ENCODE measurements around the gene CDH13.

Gene CDH13

DNA sequence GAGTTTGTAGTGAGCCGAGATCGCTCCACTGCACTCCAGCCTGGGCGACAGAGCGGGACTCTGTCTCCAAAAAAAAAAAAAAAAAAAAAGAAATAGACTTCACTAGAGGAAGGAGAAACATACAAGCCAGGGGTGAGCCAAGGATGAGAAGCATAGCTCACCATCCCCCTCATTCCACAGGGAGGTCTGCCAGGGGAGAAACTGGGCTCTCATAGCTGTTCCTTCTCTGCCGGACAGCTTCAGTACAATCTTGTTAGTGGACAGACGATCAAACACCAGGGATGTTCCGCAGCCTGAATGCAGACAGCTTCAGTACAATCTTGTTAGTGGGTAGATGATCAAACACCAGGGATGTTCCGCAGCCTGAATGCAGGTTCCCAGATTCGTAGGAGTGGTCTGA lies 509.6 kb downstream of the CDH13 start:
- DNase-seq, result no peak

DNA sequence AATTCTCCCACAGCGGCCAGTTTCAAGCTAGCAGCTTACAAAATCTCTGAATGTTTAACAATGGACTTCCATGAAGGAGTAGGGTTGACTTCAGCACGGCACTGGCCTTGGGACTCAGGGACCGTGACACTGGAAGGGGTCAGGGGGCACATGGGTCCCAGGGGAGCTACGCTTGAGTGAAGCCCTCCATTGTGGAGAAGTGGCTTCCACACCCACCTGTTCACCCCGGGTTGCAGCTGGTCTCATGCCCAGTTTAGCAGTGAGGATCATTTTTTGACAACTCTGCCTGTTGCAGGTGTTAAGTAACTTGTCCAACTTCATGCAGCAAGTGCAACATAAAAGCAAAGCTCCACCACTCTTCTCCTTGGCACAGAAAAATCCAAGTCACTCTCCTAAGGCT lies 510.2 kb downstream of the CDH13 start:
- no peak for DNase-seq

DNA sequence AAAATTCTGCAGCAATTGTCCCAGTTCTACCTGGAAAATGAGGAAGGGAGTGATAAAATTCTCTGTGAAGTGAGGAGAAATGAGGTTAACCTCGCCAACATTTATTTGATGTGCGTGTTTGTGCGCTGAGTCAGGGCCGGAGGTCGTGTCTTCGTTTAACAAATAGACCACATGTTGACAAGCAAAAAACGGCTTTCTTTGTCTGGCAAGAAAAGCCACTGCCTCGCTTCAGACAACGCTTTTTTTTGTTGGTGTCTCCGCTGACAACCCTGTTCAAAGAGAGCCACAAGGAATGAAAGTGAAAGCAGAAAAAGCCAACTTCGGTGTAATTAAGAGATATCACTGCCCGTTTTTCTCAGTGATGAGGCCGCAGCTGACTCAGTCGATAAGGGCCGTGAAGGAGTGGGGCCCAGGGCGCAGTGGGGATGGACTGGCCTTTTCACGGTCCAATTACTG lies 510.6 kb downstream of the CDH13 start:
- DNase-seq, result no peak

DNA sequence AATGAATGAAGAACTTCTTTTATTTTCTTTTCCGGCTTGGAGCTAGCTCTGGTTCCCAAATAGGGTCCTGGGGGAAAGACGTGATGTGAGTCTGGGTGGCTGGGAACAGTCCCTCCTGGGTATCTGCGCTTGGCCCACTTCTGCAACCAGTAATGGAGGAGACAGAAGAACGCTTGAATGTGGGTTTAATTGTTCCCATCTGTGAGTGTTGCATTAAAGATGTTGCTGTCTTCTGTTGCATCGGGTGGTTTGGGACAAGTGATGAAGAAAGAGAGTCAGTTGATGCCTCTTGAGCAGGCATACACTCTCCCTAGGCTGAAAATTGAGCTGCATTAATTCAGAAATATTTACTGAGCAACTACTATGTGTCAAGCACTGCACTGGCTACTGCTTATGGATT lies 511.1 kb downstream of the CDH13 start:
- no peak for DNase-seq

DNA sequence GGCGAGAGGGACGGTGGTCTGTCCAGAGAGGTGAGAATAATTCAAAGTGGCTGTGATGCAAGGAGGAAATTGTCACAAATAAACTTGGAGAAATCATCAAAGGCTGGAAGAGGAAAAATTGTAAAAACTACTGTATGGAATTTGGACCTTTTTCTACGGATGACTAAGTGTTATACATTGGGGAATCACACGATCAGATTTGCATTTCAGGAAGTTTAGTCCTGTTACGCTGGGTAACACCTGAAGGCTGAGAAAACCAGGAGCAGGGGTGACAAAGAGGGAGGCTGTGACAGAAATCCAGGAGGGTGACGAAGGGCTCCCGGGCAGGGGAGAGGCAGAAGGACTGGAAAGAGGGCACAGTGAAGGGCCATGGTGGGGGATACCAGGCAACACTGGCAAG lies 511.7 kb downstream of the CDH13 start:
- DNase-seq, result no peak

DNA sequence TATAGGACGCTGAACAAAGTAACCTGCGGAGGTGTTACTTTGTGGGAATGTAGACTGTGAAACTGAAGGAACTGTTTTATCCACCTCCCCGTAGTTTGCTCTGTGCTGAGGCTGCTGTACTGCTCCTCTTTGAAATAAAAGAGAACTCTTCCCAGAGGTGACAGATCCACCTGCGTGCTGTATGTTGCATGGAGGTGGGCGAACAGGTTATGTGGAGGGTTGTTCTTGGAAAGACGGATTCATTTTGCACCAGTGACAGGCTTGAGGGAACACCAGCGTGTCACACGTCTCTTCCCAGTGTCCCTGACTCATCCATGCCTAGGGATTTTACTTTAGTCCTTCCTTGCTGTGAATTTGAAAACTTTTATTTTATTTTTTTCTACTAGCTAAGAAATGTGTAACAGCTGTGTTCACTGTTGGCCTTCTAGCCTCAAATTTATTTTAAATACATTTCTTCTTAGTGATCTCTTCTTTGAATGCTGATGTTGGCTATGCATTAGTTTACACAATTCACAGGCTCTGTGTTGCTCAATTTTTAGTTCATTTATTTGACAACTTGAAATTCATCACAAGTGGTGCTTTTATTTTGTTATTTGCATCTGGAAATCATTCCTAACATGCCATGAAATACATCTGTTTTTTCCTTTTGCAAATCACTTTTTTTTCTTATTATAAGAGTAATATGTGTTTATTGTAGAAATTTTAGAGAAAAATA lies 512.4 kb downstream of the CDH13 start:
- no peak for DNase-seq

DNA sequence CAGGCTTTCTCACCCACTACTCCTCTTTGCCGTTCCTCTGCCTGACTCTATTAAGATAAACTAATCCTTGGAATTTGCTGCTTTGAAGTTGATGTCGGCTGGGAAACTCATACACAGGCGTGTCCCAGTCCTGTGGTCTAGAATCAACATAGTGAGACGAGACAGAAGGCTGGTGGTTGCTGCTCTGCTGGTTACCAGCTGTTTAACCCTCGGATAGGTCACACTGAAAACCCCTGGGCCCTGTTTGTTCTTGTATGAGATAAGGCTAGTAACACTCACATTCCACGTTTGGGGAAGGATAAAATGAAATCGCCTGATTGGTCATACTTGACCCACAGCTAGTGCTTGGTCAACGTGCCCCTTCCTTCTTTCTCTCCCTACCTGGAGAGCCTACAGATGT lies 517.0 kb downstream of the CDH13 start:
- DNase-seq, result no peak

DNA sequence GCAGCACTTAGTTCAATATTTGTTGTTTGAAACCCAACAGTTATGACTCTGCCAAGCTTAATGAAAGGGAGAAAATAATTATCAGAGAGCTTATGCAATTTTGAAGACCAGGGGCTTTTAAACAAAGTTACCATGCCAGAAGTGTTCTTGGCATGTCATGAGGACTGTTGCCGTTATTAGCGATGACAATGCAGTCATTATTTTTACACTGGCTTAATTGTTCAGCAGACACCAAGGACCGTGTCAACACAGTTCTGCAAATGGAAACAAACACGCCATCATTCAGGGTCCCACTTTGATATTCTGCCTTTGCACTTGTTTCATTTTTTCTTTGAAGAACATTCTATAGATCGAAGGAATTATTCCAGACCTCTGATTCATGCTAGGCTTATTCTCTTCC lies 518.5 kb downstream of the CDH13 start:
- no peak for DNase-seq

DNA sequence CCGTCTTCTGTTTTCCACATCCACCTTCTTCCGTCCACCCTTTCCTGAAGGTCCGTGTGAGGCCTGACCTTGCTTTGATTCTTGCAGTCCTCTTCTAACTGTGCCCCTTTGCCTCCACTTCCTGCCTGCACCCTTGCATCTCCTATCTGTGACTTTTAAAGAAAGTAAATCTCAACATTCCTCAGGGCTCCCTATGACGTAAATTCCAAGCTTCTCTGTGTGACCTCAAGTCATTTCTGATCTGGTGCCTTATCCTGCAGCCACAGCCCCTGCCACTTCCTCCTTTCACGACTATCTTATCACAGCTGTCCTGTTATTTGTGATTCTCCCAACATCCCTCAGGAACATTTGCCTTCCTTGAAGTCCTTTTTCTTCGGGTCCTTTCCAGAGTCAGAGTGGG lies 520.5 kb downstream of the CDH13 start:
- DNase-seq, result no peak

DNA sequence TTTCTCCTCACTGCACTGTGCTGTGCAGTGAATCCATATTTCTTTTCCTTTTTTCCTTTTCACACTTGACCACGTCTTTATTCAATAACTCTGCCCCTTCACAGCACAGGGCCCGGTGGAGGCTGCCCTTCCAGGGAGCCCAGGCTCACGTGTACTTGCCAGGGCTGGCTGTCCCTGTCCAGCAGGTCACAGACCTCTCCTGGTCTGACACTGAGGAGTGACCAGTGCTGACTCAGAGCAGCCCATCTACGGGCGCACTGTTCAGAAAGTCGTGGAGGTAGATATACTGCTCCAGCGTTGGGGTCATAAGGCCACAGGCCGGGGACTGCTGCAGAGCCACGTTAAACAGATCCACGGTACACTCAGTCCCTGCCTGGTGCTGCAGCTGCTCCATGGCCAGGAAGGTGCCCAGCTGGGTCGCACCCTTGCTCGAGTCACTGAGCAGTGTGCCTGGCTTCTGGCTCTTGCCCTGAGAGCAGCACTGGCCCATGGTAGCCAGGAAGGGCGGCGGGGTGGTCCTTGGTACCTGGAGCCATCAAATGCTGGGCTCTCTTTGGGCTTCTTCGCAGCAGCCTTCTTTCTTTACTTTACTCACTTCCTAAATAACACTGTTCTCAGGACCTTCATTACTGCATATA lies 531.7 kb downstream of the CDH13 start:
- DNase-seq, result no peak

DNA sequence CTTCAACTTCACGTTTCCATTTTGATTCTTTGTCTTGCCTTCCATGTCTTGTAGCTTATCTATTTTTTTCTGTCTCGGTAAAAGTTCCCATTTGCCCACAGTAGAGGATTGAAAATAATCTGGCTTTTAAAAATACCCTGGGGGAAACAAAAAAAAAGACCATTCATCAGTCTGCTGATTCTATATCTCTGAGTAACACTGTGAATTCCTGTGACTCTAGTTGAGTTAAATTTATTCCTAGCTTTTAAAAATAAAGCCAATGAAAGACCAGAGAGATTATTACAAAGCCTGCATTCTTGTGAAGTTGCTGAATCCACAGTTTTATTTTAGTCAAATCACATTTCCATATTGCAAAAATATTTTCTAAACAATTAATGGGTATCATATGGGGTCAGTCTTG lies 532.3 kb downstream of the CDH13 start:
- no peak for DNase-seq

DNA sequence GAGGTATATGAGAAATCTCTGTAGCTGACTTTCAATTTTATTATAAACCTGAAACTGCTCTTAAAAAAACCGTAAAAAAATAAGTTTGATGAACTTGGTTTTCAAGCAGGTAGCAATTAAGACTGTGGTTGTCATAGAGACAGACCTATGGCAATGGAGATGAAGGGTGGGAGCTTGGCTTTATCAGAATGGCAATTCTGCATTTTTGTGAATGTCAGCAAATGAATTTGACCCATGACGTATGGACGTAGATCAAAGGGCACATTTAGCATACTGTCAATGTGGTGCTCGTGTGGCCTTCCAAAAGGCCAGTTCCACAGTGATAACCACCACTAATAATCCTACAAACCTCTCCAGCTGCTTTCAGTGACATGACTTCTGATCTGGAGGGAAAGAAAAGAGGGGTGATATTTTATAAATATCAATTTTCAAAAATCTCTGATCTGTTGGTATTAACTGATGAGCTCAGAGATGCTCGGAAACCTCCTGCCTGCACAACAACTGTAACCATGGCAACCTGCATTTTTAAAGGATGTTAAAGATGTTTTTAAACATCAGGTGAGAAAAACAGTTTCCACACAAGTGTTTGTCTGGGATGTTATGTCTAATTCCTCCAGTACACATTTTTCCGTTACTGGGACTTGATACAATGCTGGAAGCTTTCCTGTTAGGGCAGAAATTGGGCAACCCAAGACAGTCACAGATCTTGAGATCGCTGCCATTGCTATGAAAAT lies 533.7 kb downstream of the CDH13 start:
- no peak for DNase-seq

DNA sequence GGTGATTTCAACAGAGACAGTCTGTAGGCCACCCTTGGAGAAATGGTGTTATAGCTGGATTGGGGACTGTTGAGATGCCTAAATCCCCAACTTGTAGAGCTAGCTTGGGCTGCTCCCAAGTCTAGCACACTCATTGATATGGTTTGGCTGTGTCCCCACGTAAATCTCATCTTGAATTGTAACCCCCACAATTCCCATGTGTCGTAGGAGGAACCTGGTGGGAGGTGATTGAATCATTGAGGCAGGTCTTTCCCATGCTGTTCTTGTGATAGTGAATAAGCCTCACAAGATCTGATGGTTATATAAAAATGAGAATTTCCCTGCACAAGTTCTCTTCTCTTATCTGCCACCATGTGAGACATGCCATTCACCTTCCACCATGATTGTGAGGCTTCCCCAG lies 536.0 kb downstream of the CDH13 start:
- DNase-seq, result no peak

DNA sequence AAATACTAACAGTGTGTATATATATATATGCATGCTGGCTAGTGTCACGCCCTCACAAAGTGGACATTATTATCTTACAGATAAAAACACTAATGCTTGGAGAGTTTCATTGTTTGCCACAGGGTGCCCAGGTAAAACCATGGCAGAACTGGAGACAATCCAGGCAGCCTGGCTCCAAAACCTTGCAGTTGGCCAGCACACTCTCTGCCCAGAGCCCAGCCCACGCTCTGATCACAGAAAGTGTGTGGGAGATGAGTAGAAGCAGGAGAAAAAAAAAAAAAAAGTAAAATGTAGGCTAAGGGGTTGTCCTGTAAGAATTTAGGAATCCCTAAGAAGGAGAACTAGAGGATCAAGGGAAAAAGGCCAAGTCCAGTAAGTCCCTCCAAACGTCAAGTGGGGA lies 538.0 kb downstream of the CDH13 start:
- DNase-seq, result no peak

DNA sequence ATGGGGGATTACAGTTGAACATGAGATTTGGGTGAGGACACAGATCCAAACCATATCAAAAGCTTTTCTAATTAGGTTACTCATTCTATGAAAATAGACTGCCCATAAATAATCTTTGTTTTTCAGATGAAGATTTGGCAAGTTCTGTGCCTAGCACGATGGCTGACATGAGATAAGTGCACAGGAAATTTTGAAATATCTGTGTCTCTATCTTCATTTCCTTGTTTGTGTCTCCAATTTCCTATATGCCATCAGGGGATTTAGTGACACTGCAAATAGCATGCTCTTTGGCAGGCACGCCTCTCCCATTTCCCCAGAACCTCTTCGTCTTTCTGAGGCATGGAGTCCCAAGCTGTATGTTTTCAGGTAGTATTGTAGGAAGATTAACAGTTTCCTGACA lies 544.6 kb downstream of the CDH13 start:
- no peak for DNase-seq

DNA sequence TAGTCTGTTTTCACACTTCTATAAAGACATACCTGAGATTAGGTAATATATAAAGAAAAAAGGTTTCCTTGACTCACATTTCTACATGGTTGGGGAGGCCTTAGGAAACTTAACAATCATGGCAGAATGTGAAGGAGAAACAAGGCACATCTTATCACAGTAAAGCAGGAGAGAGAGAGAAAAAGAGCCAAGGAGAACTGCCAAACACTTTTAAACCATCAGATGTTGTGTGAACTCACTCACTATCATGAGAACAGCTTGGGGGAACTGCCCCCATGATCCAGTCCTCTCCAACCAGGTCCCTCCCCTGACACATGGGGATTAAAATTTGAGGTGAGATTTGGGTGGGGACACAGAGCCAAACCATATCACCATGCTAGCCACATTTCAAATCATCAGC lies 547.9 kb downstream of the CDH13 start:
- DNase-seq, result no peak

DNA sequence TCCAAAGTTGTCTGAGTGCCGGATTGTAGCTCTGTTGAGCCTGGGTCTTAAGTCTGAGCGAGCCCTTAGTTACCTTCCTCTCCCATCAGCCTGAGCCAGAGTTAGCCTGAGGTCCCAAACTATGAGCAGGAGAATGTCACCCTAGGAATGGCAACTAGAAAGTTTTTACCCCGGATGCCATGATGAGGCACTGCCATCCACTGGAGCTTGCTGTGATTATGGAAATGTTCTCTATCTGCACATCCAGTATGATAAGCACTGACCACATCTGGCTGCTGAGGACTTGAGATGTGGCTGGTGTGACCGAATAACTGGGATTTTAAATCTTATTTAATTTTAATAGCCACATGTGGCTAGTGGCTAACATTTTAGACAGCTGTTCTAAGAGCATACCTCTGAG lies 550.0 kb downstream of the CDH13 start:
- no peak for DNase-seq

DNA sequence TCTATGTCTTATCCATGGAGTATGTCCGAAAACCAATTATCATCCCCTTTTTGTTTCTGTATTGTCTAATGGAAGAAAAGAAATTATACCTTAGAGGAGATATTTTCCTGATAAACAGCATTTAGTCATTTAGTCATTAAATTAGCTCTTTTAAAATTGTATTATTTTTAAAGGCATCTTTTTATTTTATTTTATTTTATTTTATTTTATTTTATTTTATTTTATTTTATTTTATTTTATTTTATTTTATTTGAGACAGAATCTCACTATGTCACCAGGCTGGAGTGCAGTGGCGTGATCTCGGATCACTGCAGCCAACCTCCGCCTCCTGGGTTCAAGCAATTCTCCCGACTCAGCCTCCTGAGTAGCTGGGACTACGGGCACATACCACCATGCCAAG lies 559.1 kb downstream of the CDH13 start:
- DNase-seq, result no peak

DNA sequence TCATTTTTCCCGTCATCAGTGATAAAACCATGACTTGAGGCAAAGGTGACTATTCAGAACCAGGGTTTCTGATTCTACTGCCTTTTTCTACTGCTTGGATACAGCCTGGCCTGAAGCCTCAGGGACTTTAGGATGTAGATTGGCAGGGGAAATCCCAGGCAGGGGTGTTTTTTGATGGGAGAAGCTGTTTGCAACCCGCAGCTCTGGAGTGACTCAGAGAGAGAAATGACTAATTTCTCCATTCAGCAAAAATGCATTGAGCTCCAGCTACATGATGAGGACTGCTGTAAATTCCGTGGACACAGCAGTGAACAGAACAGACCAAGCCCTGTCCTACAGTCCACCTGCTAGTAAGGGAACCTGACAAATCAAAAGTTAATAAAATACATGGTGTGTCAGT lies 560.6 kb downstream of the CDH13 start:
- DNase-seq, result peak in 1 of 2 donors; percentile 2

DNA sequence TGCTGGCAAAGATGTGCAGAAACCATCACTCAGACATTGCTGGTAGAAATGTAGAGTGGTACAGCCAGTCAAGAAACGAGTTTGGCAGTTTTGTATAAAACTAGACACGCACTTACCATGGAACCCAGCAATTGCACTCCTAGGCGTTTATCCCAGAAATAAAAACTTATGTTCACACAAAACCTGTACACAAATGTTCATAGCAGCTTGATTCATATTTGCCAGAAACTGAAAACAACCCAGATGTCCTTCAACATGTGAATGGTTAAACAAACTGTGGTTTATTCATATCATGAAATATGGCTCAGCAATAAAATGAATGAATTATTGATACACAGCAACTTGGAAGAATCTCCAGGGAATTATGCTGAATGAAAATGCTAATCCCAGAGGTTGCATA lies 570.0 kb downstream of the CDH13 start:
- DNase-seq, result no peak

DNA sequence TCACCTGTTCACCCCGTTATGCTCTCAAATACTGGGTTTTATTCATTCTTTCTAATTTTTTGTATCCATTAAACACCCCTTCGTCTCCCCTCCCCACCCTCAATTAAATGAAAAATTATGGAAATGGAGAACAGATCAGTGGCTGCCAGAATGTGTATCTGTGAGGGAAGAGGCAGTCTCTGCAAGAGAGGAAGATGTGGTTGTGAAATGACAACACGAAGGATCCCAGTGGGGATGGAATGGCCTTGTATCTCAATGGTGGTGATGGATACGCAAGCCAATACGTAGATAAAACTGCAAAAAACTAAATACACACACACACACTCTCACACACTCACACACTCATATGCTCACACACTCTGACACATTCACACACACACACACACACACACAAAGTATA lies 570.7 kb downstream of the CDH13 start:
- DNase-seq, result no peak

DNA sequence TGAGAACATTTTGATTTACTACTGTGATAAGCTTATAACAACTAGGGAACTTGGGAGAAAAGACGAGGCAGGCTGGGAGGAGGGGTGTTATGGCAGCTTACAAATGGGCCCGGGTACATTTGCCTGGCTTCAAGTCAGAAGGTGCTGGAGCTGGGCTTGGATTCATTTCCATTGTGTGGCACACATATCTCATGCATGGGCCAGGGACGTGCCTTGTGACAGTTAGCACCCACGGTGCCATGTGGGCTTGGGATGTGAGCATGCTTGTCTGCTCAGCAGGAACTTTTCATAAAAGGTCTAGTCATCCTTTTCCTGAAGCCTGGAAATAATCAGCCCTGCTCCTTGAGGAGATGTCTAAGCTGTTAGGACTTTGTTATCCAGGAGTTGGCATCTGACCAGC lies 572.2 kb downstream of the CDH13 start:
- no peak for DNase-seq

DNA sequence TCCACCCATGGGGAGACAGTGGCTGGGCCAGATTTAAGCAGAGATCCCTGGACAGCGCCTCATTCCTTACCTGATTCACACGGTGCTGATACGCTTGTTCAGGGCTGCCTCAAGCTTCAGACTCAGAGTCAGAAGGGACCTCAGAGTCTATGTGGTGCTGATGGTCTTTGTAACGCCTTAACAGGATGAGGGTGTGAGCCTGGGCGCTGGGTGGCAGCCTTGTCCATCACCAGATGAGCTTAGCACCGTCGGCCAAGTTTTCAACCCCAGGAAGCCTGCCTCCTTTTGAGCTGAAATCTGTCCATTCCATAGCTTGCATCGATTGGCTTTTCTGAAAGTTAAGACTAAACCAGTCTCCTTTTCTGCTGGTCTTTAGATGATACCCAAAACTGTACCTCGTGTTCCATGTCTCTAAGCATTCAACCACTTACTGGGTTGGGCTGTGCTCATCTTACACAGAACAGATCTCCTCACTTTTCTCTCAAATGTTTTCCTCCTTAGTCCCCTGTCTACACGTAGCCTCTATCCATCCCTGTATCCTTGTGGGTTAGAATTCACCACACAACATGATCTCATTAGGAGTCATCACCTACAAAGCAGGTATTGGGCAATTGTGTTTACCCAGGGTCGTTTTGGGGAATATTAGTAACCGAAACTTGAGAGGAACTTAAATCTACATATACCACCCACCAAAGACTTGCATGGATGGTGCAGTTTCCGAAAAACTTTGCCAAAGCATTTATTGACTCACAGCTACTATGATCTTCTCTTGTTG lies 573.4 kb downstream of the CDH13 start:
- no peak for DNase-seq

DNA sequence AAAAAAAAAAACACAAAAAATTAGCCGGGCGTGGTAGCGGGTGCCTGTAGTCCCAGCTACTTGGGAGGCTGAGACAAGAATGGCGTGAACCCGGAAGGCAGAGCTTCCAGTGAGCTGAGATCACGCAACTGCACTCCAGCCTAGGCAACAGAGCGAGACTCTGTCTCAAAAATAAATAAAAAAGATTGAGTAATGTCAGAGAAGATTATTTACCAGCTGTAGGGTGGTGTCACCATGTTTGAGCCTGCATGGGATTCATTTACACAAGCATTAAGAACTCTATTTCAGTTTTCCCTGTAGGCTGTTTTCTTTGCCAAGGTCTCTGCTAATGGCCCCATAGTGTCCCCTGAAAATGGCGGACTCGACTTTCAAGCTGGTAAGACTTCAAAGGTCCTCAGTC lies 575.0 kb downstream of the CDH13 start:
- DNase-seq, result no peak

Measured in stimulated activated CD4-positive, alpha-beta T cell treated with anti-CD3 and anti-CD28 coated beads, Interleukin-2, amount 100 ng/mL, for 24 hours (primary cell).